ENCODE results near the gene UBA52.

UBA52 gene

DNA sequence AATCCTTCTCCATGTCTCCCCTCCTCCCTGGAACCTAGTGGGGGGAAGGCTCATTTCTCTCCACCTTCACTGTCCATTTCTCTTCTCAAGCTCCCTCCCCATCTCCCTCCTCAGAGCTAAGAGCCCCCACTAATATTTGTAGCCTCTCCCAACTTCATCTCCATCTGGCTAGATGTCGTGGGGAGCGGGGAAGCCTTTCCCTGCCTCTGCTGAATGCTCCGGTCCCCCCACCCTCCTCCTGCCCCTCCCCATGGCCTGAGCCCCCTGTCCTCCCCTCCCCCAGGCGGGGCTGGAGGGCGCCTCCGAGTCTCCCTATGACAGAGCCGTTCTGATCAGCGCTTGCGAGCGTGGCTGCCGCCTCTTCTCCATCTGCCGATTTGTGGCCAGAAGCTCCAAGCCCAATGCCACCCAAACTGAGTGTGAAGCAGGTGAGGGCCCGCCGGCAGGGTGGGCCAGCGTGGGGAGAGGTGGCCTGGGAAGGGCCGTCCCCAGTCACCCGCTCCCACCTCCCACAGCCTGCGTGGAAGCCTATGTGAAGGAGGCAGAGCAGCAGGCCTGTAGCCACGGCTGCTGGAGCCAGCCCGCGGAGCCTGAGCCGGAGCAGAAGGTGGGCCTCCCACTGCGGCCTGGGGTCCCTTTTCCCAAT is 42.1 kb downstream of the UBA52 start:
- no peak for DNase-seq (ENCODE audit: extremely low spot score)
- ChIA-PET CTCF (interaction anchor here (1.3 to 2.1 kb wide), 2 partner anchors 20 to 152 kb away, joined by 3 to 10 read pairs; no protein-coding TSS in a partner anchor), POLR2A (no interaction called here)
- TF ChIP-seq, protein P1, sequence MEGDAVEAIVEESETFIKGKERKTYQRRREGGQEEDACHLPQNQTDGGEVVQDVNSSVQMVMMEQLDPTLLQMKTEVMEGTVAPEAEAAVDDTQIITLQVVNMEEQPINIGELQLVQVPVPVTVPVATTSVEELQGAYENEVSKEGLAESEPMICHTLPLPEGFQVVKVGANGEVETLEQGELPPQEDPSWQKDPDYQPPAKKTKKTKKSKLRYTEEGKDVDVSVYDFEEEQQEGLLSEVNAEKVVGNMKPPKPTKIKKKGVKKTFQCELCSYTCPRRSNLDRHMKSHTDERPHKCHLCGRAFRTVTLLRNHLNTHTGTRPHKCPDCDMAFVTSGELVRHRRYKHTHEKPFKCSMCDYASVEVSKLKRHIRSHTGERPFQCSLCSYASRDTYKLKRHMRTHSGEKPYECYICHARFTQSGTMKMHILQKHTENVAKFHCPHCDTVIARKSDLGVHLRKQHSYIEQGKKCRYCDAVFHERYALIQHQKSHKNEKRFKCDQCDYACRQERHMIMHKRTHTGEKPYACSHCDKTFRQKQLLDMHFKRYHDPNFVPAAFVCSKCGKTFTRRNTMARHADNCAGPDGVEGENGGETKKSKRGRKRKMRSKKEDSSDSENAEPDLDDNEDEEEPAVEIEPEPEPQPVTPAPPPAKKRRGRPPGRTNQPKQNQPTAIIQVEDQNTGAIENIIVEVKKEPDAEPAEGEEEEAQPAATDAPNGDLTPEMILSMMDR (IDR thresholded peaks at IDR 0.05; ENCODE audit: control extremely low read depth, extremely low read depth, low read depth, missing control alignments), result no peak

DNA sequence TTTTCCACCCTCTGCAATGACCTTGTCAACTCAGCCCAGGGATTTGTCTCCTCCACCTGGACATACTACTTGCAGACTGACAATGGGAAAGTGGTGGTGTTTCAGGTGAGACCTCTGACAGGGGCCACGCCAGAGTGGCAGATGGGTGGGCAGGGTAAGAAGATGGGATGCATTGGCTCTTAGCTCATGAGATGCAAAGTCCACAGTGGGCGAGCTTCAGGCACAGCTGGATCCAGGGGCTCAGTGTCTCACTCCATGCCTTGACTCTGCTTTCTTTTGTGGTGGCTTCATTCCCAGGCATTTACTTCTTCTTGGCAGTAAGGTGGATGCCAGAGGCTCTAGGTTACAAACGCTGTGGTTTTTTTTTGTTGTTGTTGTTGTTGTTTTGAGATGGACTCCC is 44.4 kb downstream of the UBA52 start:
- POLR2A ChIA-PET, result no interaction called here
- CTCF ChIA-PET, result interaction anchor here (1.0 to 3.0 kb wide), 3 partner anchors 20 to 27 kb away, joined by 3 to 13 read pairs (median 5); partner anchors contain the start of gene REX1BD
- DNase-seq (ENCODE audit: extremely low spot score), result no peak
- TF ChIP-seq, protein P1 (IDR thresholded peaks at IDR 0.05; ENCODE audit: control extremely low read depth, extremely low read depth, low read depth, missing control alignments), result no peak

DNA sequence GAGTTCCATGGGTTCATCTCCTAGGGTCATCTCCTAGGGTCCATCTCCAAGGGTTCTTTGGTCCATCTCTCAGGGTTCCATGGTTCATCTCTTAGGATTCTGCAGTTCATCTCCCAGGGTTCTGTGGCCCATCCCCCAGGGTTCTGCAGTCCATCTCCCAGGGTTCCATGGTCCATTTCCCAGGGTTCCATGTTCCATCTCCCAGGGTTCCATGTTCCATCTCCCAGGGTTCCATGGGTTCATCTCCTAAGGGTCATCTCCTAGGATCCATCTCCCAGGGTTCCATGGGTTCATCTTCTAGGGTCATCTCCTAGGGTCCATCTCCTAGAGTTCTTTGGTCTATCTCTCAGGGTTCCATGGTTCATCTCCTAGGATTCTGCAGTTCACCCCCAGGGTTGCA is 45.9 kb downstream of the UBA52 start:
- POLR2A ChIA-PET, result no interaction called here
- no peak for DNase-seq (ENCODE audit: extremely low spot score)
- CTCF ChIA-PET, result no interaction called here
- TF ChIP-seq, protein P1 (IDR thresholded peaks at IDR 0.05; ENCODE audit: control extremely low read depth, extremely low read depth, low read depth, missing control alignments), result no peak

DNA sequence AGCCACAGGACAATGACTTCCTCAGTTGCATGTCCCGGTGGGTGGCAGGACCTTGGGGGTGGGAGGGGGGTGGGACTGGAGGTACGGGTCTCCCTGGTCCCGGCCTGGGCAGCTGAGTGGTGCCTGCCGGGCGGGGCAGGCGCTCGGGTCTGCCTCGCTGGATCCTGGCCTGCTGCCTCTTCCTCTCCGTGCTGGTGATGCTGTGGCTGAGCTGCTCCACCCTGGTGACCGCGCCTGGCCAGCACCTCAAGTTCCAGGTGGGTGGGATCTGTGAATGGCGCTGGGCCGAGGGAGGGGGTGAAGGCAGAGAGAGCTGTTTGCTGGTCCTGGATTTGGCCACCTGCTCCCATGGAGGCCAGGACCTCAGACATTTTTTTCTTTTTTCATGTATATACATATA is 46.6 kb downstream of the UBA52 start:
- CTCF ChIA-PET, result no interaction called here
- no peak for DNase-seq (ENCODE audit: extremely low spot score)
- POLR2A ChIA-PET, result no interaction called here
- TF ChIP-seq, protein P1 (IDR thresholded peaks at IDR 0.05; ENCODE audit: control extremely low read depth, extremely low read depth, low read depth, missing control alignments), result no peak

DNA sequence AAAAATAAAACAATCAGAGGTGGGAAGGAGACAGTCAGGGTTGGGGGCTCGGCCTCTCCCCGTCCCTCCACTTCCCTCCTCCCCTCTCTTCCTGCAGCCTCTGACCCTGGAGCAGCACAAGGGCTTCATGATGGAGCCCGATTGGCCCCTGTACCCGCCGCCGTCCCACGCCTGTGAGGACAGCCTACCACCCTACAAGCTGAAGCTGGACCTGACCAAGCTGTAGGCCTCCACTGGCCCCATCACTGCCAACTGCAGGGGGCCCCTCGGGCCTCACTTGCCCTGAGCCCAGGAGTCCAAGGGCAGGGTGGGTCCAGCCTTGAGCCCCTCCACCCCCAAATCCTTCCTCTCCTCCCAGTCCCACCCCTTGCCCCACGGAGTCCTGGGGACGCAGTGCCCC is 48.7 kb downstream of the UBA52 start:
- no peak for DNase-seq (ENCODE audit: extremely low spot score)
- TF ChIP-seq, protein P1 (IDR thresholded peaks at IDR 0.05; ENCODE audit: control extremely low read depth, extremely low read depth, low read depth, missing control alignments), result no peak
- ChIA-PET POLR2A (no interaction called here), CTCF (interaction anchor here (0.9 to 1.3 kb wide), 2 partner anchors 31 to 159 kb away, joined by 3 read pairs; no protein-coding TSS in a partner anchor)

DNA sequence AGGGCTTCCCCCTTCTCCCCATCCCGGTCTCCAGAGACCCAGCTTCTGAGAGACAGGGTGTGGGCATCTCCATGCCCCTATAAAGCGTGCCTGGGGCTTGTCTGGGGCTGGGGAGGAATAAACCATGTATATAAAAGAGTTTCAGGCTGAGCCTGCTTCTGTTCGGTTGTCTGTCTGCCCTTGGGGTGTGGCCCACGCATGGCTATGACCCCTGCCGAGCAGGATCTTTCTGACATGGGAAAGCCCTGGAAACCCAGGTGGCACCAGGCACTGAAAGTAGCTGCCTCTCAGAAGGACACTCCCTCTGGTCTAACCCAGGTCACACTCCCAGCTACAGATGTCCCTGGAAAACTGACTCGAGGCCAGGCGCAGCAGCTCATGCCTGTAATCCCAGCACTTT is 49.2 kb downstream of the UBA52 start:
- ChIA-PET POLR2A (interaction anchor here (0.7 kb wide), 1 partner anchor 792 kb away, joined by 5 read pairs; no protein-coding TSS in a partner anchor), CTCF (interaction anchor here (1.0 to 1.3 kb wide), 3 partner anchors 9 to 101 kb away, joined by 3 read pairs; no protein-coding TSS in a partner anchor)
- no peak for DNase-seq (ENCODE audit: extremely low spot score)
- TF ChIP-seq, protein P1 (IDR thresholded peaks at IDR 0.05; ENCODE audit: control extremely low read depth, extremely low read depth, low read depth, missing control alignments), result no peak
